ENCODE measurements around the gene MED17. TPM values are rescaled to one million over a fixed set of nuclear protein-coding genes. Genes with fewer than 3 reads are reported as not detected.

MED17 gene
- total RNA-seq, 1 experiment from 2014 or later, result 67.9 TPM

DNA sequence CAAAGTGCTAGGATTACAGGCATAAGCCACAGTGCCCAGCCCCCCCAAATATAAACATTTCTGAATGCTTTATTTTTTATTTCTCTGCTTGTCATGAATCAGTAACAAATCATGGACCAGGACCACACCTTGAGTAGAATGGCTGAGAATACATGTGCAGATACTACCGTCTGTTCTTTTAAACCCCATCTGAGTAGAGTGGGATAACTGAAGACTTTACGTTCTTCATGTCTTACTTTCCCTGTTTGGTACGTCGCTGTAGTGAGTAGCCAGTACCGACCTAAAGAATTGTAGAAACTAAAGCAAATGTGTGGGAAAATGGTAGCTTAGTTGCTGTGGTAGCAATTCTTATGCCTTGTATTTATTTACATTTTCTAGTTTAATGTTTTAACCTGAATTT lies 29.9 kb downstream of the MED17 start:
- intact Hi-C loops (cut with micrococcal nuclease; ENCODE audit: unreplicated experiment), result no loop called here
- TF ChIP-seq EZH2 (IDR thresholded peaks at IDR 0.05; ENCODE audit: borderline replicate concordance, low read depth, low read length, poor library complexity, severe bottlenecking) (no peak), CTCF (conservative IDR thresholded peaks at IDR 0.05; ENCODE audit: low read depth, low read length) (no peak)
- ChIA-PET POLR2A (ENCODE audit: low non-redundant PET) (no interaction called here), CTCF (no interaction called here)
- Histone ChIP-seq H3K9me3 (ENCODE audit: low read depth, low read length, poor library complexity, severe bottlenecking) (no peaks in the 10 kb centered on the region), H3K36me3 (ENCODE audit: insufficient read depth, low read length, poor library complexity, severe bottlenecking) (peaks cover 56% of the 10 kb centered on the region), H3K4me1 (ENCODE audit: insufficient read depth, low read length, poor library complexity, severe bottlenecking) (no peaks in the 10 kb centered on the region), H3K4me3 (ENCODE audit: low read depth, low read length, poor library complexity, severe bottlenecking) (no peak overlapping the region), H3K27me3 (replicated peaks; ENCODE audit: insufficient read depth, low read depth, low read length, poor library complexity) (no peaks in the 10 kb centered on the region), H3K27ac (ENCODE audit: low read depth, low read length, poor library complexity, severe bottlenecking) (no peak overlapping the region)
- no peak for DNase-seq (ENCODE audit: low spot score)
- no TSS peak for BruUV-seq (replicated peaks)

- Histone ChIP-seq H3K36me3 (ENCODE audit: insufficient read depth, low read length, poor library complexity, severe bottlenecking) (peaks cover 45% of the 10 kb centered on the region), H3K9me3 (ENCODE audit: low read depth, low read length, poor library complexity, severe bottlenecking) (no peaks in the 10 kb centered on the region), H3K4me1 (ENCODE audit: insufficient read depth, low read length, poor library complexity, severe bottlenecking) (no peaks in the 10 kb centered on the region), H3K4me3 (ENCODE audit: low read depth, low read length, poor library complexity, severe bottlenecking) (no peak overlapping the region), H3K27ac (ENCODE audit: low read depth, low read length, poor library complexity, severe bottlenecking) (no peak overlapping the region), H3K27me3 (replicated peaks; ENCODE audit: insufficient read depth, low read depth, low read length, poor library complexity) (no peaks in the 10 kb centered on the region)
- POLR2A ChIA-PET (ENCODE audit: low non-redundant PET), result no interaction called here
- TF ChIP-seq EZH2 (IDR thresholded peaks at IDR 0.05; ENCODE audit: borderline replicate concordance, low read depth, low read length, poor library complexity, severe bottlenecking) (no peak), CTCF (conservative IDR thresholded peaks at IDR 0.05; ENCODE audit: low read depth, low read length) (no peak)
- intact Hi-C loops (cut with micrococcal nuclease; ENCODE audit: unreplicated experiment), result no loop called here
- no TSS peak for BruUV-seq (replicated peaks)
- DNase-seq (ENCODE audit: low spot score), result no peak
- CTCF ChIA-PET, result no interaction called here
Measured at GRCh38 chr11:93814966-93815633, 31.0 kb downstream of the MED17 start.

GRCh38 chr11:93817426-93818348 lies 33.6 kb downstream of the MED17 start:
- POLR2A ChIA-PET (ENCODE audit: low non-redundant PET), result no interaction called here
- BruUV-seq (replicated peaks), result no TSS peak

More at GRCh38 chr11:93817426-93818348, 33.6 kb downstream of the MED17 start:
- no peaks in the 10 kb centered on the region for H3K4me1 ChIP-seq (ENCODE audit: insufficient read depth, low read length, poor library complexity, severe bottlenecking)
- H3K27me3 ChIP-seq (replicated peaks; ENCODE audit: insufficient read depth, low read depth, low read length, poor library complexity), result no peaks in the 10 kb centered on the region
- H3K36me3 ChIP-seq (ENCODE audit: insufficient read depth, low read length, poor library complexity, severe bottlenecking), result peaks cover 23% of the 10 kb centered on the region
- intact Hi-C loops (cut with micrococcal nuclease; ENCODE audit: unreplicated experiment), result no loop called here
- no peaks in the 10 kb centered on the region for H3K9me3 ChIP-seq (ENCODE audit: low read depth, low read length, poor library complexity, severe bottlenecking)
- H3K4me3 ChIP-seq (ENCODE audit: low read depth, low read length, poor library complexity, severe bottlenecking), result no peak overlapping the region
- CTCF ChIA-PET, result no interaction called here
- no peak overlapping the region for H3K27ac ChIP-seq (ENCODE audit: low read depth, low read length, poor library complexity, severe bottlenecking)
- TF ChIP-seq EZH2 (IDR thresholded peaks at IDR 0.05; ENCODE audit: borderline replicate concordance, low read depth, low read length, poor library complexity, severe bottlenecking) (no peak), CTCF (conservative IDR thresholded peaks at IDR 0.05; ENCODE audit: low read depth, low read length) (no peak)
- peak; percentile 11 for DNase-seq (ENCODE audit: low spot score)
